Caco-2 (cell line): Measurements from ENCODE around the gene FA2H. TPM values are rescaled to one million over a fixed set of nuclear protein-coding genes. Genes with fewer than 3 reads are reported as not detected.

Experiments
- BruUV-seq: library from RNA; stranded (reverse); fragments of 400-500 nt; replicated peaks from 2 replicates; lab custom pipeline; 2021; lab: Mats Ljungman, UMichigan
- CTCF ChIA-PET: fragments of 300-600 bp; sonication (Branson Sonifier 250); formaldehyde crosslinking; loops from one replicate; lab custom pipeline; 2022; ENCODE audit warnings: antibody characterized with exemption; lab: Charles Lee
- POLR2A ChIA-PET: fragments of 300-600 bp; sonication (Branson Sonifier 250); formaldehyde crosslinking; loops from one replicate; lab custom pipeline; 2022; ENCODE audit warnings: antibody characterized with exemption; lab: Charles Lee
- DNase-seq, 2 experiments: peaks; one replicate each; pipeline versions ENCODE4 v3.0.0 to v3.0.0-alpha.2; 2020 to 2022
- H3K27me3 ChIP-seq: replicated peaks from 2 replicates; pipeline ENCODE4 v1.6.0; 2011; ENCODE audit warnings: low read length; ENCODE audit not compliant: control insufficient read depth, insufficient read depth
- H3K36me3 ChIP-seq: 2 replicates; pipeline ENCODE4 v1.5.1; 2011; ENCODE audit warnings: low read length; ENCODE audit not compliant: control insufficient read depth, insufficient read depth
- H3K4me1 ChIP-seq: fragments of 250-450 bp; sonication (Bioruptor Pico); 2 replicates; pipeline ENCODE4 v1.5.1; 2020; ENCODE audit warnings: mild to moderate bottlenecking
- H3K4me3 ChIP-seq: 2 replicates; pipeline ENCODE4 v1.5.1; 2011; ENCODE audit warnings: low read depth, mild to moderate bottlenecking, control low read depth, low read length
- H3K9me3 ChIP-seq: fragments of 250-450 bp; sonication (Bioruptor Pico); 2 replicates; pipeline ENCODE4 v1.5.1; 2020; ENCODE audit warnings: mild to moderate bottlenecking, moderate library complexity
- H3K27ac Mint-ChIP-seq: one replicate; pipeline ENCODE4 v1.8.0; 2022; ENCODE audit warnings: mixed read lengths; ENCODE audit not compliant: unreplicated experiment
- H3K27me3 Mint-ChIP-seq: one replicate; pipeline ENCODE4 v1.8.0; 2022; ENCODE audit warnings: mixed read lengths; ENCODE audit not compliant: insufficient read depth, unreplicated experiment
- H3K36me3 Mint-ChIP-seq: one replicate; pipeline ENCODE4 v1.8.0; 2022; ENCODE audit warnings: mild to moderate bottlenecking, mixed read lengths; ENCODE audit not compliant: insufficient read depth, unreplicated experiment
- H3K4me1 Mint-ChIP-seq: one replicate; pipeline ENCODE4 v1.8.0; 2022; ENCODE audit warnings: low read depth, mixed read lengths; ENCODE audit not compliant: unreplicated experiment
- H3K4me3 Mint-ChIP-seq: one replicate; pipeline ENCODE4 v1.8.0; 2022; ENCODE audit warnings: mild to moderate bottlenecking, moderate library complexity, mixed read lengths; ENCODE audit not compliant: unreplicated experiment
- H3K9me3 Mint-ChIP-seq: one replicate; pipeline ENCODE4 v1.8.0; 2022; ENCODE audit warnings: mixed read lengths; ENCODE audit not compliant: unreplicated experiment
- CTCF ChIP-seq, 2 experiments: fragments of 200-600 bp in 1 of 2; IDR thresholded peaks; 1 replicate in 1 of 2; 2 replicates in 1 of 2; pipeline versions ENCODE4 v1.5.1 to v1.8.0; 2011 to 2022; ENCODE audit warnings: antibody characterized with exemption in 1 of 2, control low read depth in 1 of 2, inconsistent platforms in 1 of 2, low read depth in 1 of 2, low read length in 1 of 2, mild to moderate bottlenecking in 1 of 2, moderate library complexity in 1 of 2; ENCODE audit not compliant: insufficient read depth in 1 of 2, severe bottlenecking in 1 of 2, unreplicated experiment in 1 of 2
- intact Hi-C: fragments of 100-400 bp; cut with micrococcal nuclease; formaldehyde crosslinking; loops from one replicate; pipeline ENCODE4 v1.10.0; 2022; ENCODE audit not compliant: unreplicated experiment
- total RNA-seq: library from RNA; stranded (reverse); gene quantifications from 2 replicates; pipeline ENCODE4 v1.2.3, GENCODE V29; 2022

Gene FA2H
- total RNA-seq, 1 experiment from 2014 or later: 21.3 TPM

- POLR2A ChIA-PET: no interaction called here
- H3K27ac Mint-ChIP-seq: no peak overlapping the region
Measured at GRCh38 chr16:74795104-74795503, 20.5 kb upstream of the FA2H start.

GRCh38 chr16:74794668-74795067 is 20.0 kb upstream of the FA2H start:
- peaks cover 8% of the 10 kb centered on the region for H3K4me1 ChIP-seq
- ChIA-PET POLR2A (no interaction called here), CTCF (interaction anchor here (0.6 kb wide), 1 partner anchor 1249 kb away, joined by 3 read pairs; no protein-coding TSS in a partner anchor)
- Mint-ChIP-seq H3K27ac (no peak overlapping the region), H3K4me1 (no peaks in the 10 kb centered on the region), H3K27me3 (no peaks in the 10 kb centered on the region), H3K36me3 (no peaks in the 10 kb centered on the region), H3K4me3 (no peak overlapping the region), H3K9me3 (peaks cover 24% of the 10 kb centered on the region)
- no peaks in the 10 kb centered on the region for H3K36me3 ChIP-seq
- no peak for TF ChIP-seq CTCF (IDR thresholded peaks at IDR 0.05; ENCODE audit: insufficient read depth in 1 of 2, low read depth in 1 of 2, low read length in 1 of 2, severe bottlenecking in 1 of 2, unreplicated experiment in 1 of 2)
- peaks cover 16% of the 10 kb centered on the region for H3K9me3 ChIP-seq
- intact Hi-C loops: no loop called here
- H3K4me3 ChIP-seq: no peak overlapping the region
- DNase-seq: no peak
- no peaks in the 10 kb centered on the region for H3K27me3 ChIP-seq
- no TSS peak for BruUV-seq

More at GRCh38 chr16:74795104-74795503, 20.5 kb upstream of the FA2H start:
- no TSS peak for BruUV-seq
- Mint-ChIP-seq H3K4me3 (no peak overlapping the region), H3K9me3 (peaks cover 26% of the 10 kb centered on the region), H3K36me3 (no peaks in the 10 kb centered on the region), H3K4me1 (peaks cover under 1% of the 10 kb centered on the region), H3K27me3 (no peaks in the 10 kb centered on the region)
- CTCF ChIA-PET: interaction anchor here (0.6 kb wide), 1 partner anchor 1249 kb away, joined by 3 read pairs; no protein-coding TSS in a partner anchor
- intact Hi-C loops: no loop called here
- TF ChIP-seq CTCF (IDR thresholded peaks at IDR 0.05; ENCODE audit: insufficient read depth in 1 of 2, low read depth in 1 of 2, low read length in 1 of 2, severe bottlenecking in 1 of 2, unreplicated experiment in 1 of 2): no peak
- H3K4me3 ChIP-seq: no peak overlapping the region
- no peaks in the 10 kb centered on the region for H3K36me3 ChIP-seq
- peaks cover 16% of the 10 kb centered on the region for H3K9me3 ChIP-seq
- H3K27me3 ChIP-seq: no peaks in the 10 kb centered on the region
- no peak for DNase-seq
- H3K4me1 ChIP-seq: peaks cover 9% of the 10 kb centered on the region

DNA sequence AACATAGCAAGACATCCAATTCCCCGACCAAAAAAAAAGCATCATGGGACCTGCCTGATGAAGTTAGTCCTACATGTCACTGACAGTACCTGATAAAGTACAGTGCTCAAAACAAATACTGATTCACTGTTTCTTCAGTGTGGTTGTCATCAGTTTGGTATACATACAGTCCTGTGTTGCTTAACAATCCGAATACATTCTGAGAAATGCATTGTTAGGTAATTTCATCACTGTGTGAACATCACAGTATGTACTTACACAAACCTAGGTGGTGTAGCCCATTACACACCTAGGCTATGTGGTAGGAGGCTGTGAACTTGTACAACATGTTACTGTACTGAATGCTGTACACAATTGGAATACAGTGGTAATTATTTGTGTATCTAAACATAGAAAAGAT is 19.0 kb upstream of the FA2H start:
- Mint-ChIP-seq H3K4me3 (no peak overlapping the region), H3K27me3 (no peaks in the 10 kb centered on the region), H3K36me3 (no peaks in the 10 kb centered on the region), H3K27ac (no peak overlapping the region), H3K4me1 (no peaks in the 10 kb centered on the region), H3K9me3 (peaks cover 24% of the 10 kb centered on the region)
- intact Hi-C loops: no loop called here
- Histone ChIP-seq H3K4me3 (no peak overlapping the region), H3K9me3 (peaks cover 16% of the 10 kb centered on the region), H3K36me3 (no peaks in the 10 kb centered on the region), H3K4me1 (peaks cover under 1% of the 10 kb centered on the region), H3K27me3 (no peaks in the 10 kb centered on the region)
- no TSS peak for BruUV-seq
- ChIA-PET POLR2A (no interaction called here), CTCF (no interaction called here)
- no peak for DNase-seq
- TF ChIP-seq CTCF (IDR thresholded peaks at IDR 0.05; ENCODE audit: insufficient read depth in 1 of 2, low read depth in 1 of 2, low read length in 1 of 2, severe bottlenecking in 1 of 2, unreplicated experiment in 1 of 2): no peak
